HuH-7.5 (cell line): ENCODE measurements around the gene PIGB.
"Not testable (repeated sequence)": the region's sequence is repeated elsewhere in the genome, so short reads cannot be mapped to it uniquely, and the experiment has no call there.

ENCODE experiments used
- DNase-seq: peaks from one replicate; pipeline ENCODE4 v3.0.0; 2011; ENCODE audit warnings: low spot score

PIGB gene

GRCh38 chr15:55381595-55381994 lies 62.6 kb downstream of the PIGB start:
- DNase-seq: no peak

- no peak for DNase-seq
These were observed 64.7 kb downstream of the PIGB start for GRCh38 chr15:55383687-55384086.

GRCh38 chr15:55387027-55387426 lies 68.0 kb downstream of the PIGB start:
- no peak for DNase-seq

GRCh38 chr15:55389264-55389607 lies 70.2 kb downstream of the PIGB start:
- DNase-seq: no peak

- DNase-seq: no peak
These were observed 75.7 kb downstream of the PIGB start for GRCh38 chr15:55394694-55395093.

- DNase-seq: no peak
These were observed 79.2 kb downstream of the PIGB start for GRCh38 chr15:55398243-55398642.

- DNase-seq: not testable (repeated sequence)
These were observed 81.0 kb downstream of the PIGB start for GRCh38 chr15:55400050-55400449.

- no peak for DNase-seq
These were observed 82.8 kb downstream of the PIGB start for GRCh38 chr15:55401786-55402246.

- DNase-seq: no peak
These were observed 83.7 kb downstream of the PIGB start for GRCh38 chr15:55402707-55403106.

GRCh38 chr15:55403531-55403930 lies 84.5 kb downstream of the PIGB start:
- peak; percentile 24 for DNase-seq
